ENCODE results near the gene UBE2B. TPM values are rescaled to one million over a fixed set of nuclear protein-coding genes. Genes with fewer than 3 reads are reported as not detected.

UBE2B gene
- total and polyA plus RNA-seq, 2 experiments from 2014 or later = 19.3 to 184 TPM

DNA sequence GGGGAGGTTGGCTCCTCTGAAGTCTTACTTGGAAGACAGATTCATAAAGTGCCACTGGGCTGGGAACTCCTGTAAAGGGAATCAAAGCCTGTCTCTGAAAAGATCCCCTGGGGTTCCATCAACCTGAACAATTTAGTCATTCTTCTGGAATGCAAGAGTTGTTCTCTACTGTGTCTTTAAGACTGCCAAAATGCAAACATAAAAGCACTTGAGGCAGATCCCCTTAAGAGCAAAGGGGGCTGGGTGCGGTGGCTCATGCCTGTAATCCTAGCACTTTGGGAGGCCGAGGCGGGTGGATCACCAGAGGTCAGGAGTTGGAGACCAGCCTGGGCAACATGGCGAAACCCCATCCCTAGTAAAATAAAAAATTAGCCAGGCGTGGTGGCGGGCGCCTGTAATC is 23.6 kb downstream of the UBE2B start:
- no peaks in the 10 kb centered on the region for H3K9me3 Mint-ChIP-seq
- peak overlapping the region; percentile 40; the same call in 1 of the 2 replicates for H3K27ac Mint-ChIP-seq
- Histone ChIP-seq H3K36me3 (ENCODE audit: insufficient read depth) (peaks cover 34% of the 10 kb centered on the region; the same call in 1 of the 2 replicates), H4K20me1 (replicated peaks; ENCODE audit: insufficient read depth) (peaks cover 8% of the 10 kb centered on the region), H3K9me2 (ENCODE audit: insufficient read depth) (no peaks in the 10 kb centered on the region), H2AFZ (no peak overlapping the region), H3K4me2 (no peak overlapping the region), H3F3A (replicated peaks; ENCODE audit: low read depth) (no peaks in the 10 kb centered on the region), H3K4me3 (no peak overlapping the region), H3K27me3 (ENCODE audit: insufficient read depth) (no peaks in the 10 kb centered on the region), H3K27ac (ENCODE audit: low read depth) (0 out of 2 replicates have a peak overlapping the region, but pooled peaks have one; percentile 6), H3K79me2 (replicated peaks; ENCODE audit: insufficient read depth) (no peaks in the 10 kb centered on the region; the same call in 1 of the 2 replicates), H3K4me1 (ENCODE audit: insufficient read depth) (no peaks in the 10 kb centered on the region)
- H3K4me3 Mint-ChIP-seq = no peak overlapping the region
- H3K27me3 Mint-ChIP-seq (ENCODE audit: insufficient read depth, low read depth, poor library complexity) = no peaks in the 10 kb centered on the region
- DNase-seq (ENCODE audit: low spot score) (peak; percentile 47), ATAC-seq (peak; percentile 34; the same call in 2 of the 3 replicates)
- no peak for TF ChIP-seq ZNF114 (CRISPR knock-in tag; IDR thresholded peaks at IDR 0.05)
- no peak for TF ChIP-seq STAT1 (IDR thresholded peaks at IDR 0.05; ENCODE audit: unreplicated experiment)
- H3K4me1 Mint-ChIP-seq = peaks cover 2% of the 10 kb centered on the region; the same call in 1 of the 3 replicates
- H3K36me3 Mint-ChIP-seq (ENCODE audit: low read depth) = peaks cover 37% of the 10 kb centered on the region; the same call in 2 of the 3 replicates

- H3K9me3 Mint-ChIP-seq = no peaks in the 10 kb centered on the region
- peaks cover 8% of the 10 kb centered on the region for H4K20me1 ChIP-seq (replicated peaks; ENCODE audit: insufficient read depth)
- no peaks in the 10 kb centered on the region for H3K4me1 ChIP-seq (ENCODE audit: insufficient read depth)
- no peaks in the 10 kb centered on the region for H3K27me3 Mint-ChIP-seq (ENCODE audit: insufficient read depth, low read depth, poor library complexity)
- H3K36me3 ChIP-seq (ENCODE audit: insufficient read depth) = peaks cover 23% of the 10 kb centered on the region; the same call in 1 of the 2 replicates
- no peaks in the 10 kb centered on the region for H3K9me2 ChIP-seq (ENCODE audit: insufficient read depth)
- H3K36me3 Mint-ChIP-seq (ENCODE audit: low read depth) = peaks cover 30% of the 10 kb centered on the region; the same call in 2 of the 3 replicates
- H2AFZ ChIP-seq = no peak overlapping the region
- H3K27ac ChIP-seq (ENCODE audit: low read depth) = no peak overlapping the region
- H3K79me2 ChIP-seq (replicated peaks; ENCODE audit: insufficient read depth) = no peaks in the 10 kb centered on the region; the same call in 1 of the 2 replicates
- no peak overlapping the region for H3K4me3 ChIP-seq
- H3K4me2 ChIP-seq = no peak overlapping the region
- 0 out of 2 replicates have a peak, but pooled peaks cover 7% of the 10 kb centered on the region for H3F3A ChIP-seq (replicated peaks; ENCODE audit: low read depth)
- DNase-seq (ENCODE audit: low spot score) = no peak
- no peak overlapping the region for H3K4me3 Mint-ChIP-seq
- no peak overlapping the region for H3K27ac Mint-ChIP-seq
- no peak for ATAC-seq
- no peaks in the 10 kb centered on the region for H3K27me3 ChIP-seq (ENCODE audit: insufficient read depth)
- TF ChIP-seq JUNB (IDR thresholded peaks at IDR 0.05; ENCODE audit: unreplicated experiment) = no peak
- TF ChIP-seq ZNF331 (CRISPR knock-in tag; IDR thresholded peaks at IDR 0.05; ENCODE audit: low read depth) = no peak
- TF ChIP-seq REST (IDR thresholded peaks at IDR 0.05; ENCODE audit: unreplicated experiment) = no peak
- no peak for TF ChIP-seq EZH2phosphoT487 (IDR thresholded peaks at IDR 0.05; ENCODE audit: unreplicated experiment)
- TF ChIP-seq ZNF114 (CRISPR knock-in tag; IDR thresholded peaks at IDR 0.05) = no peak
- peaks cover 2% of the 10 kb centered on the region; the same call in 1 of the 3 replicates for H3K4me1 Mint-ChIP-seq
Measured at GRCh38 chr5:134396274-134396673, 24.9 kb downstream of the UBE2B start.

GRCh38 chr5:134397196-134397595 is 25.8 kb downstream of the UBE2B start:
- Histone ChIP-seq H3K79me2 (replicated peaks; ENCODE audit: insufficient read depth) (no peaks in the 10 kb centered on the region), H3K36me3 (ENCODE audit: insufficient read depth) (peaks cover 15% of the 10 kb centered on the region; the same call in 1 of the 2 replicates), H3K4me2 (no peak overlapping the region), H2AFZ (no peak overlapping the region), H4K20me1 (replicated peaks; ENCODE audit: insufficient read depth) (peaks cover 5% of the 10 kb centered on the region), H3K27me3 (ENCODE audit: insufficient read depth) (no peaks in the 10 kb centered on the region), H3F3A (replicated peaks; ENCODE audit: low read depth) (0 out of 2 replicates have a peak, but pooled peaks cover 7% of the 10 kb centered on the region), H3K4me1 (ENCODE audit: insufficient read depth) (no peaks in the 10 kb centered on the region), H3K27ac (ENCODE audit: low read depth) (peak overlapping the region; percentile 32; the same call in 1 of the 2 replicates), H3K9me2 (ENCODE audit: insufficient read depth) (no peaks in the 10 kb centered on the region), H3K4me3 (no peak overlapping the region)
- no peak for ATAC-seq
- Mint-ChIP-seq H3K4me3 (no peak overlapping the region), H3K9me3 (no peaks in the 10 kb centered on the region), H3K27ac (no peak overlapping the region), H3K4me1 (peaks cover 2% of the 10 kb centered on the region; the same call in 1 of the 3 replicates), H3K36me3 (ENCODE audit: low read depth) (peaks cover 28% of the 10 kb centered on the region; the same call in 2 of the 3 replicates), H3K27me3 (ENCODE audit: insufficient read depth, low read depth, poor library complexity) (no peaks in the 10 kb centered on the region)
- no peak for DNase-seq (ENCODE audit: low spot score)
- TF ChIP-seq ZNF114 (CRISPR knock-in tag; IDR thresholded peaks at IDR 0.05) (no peak), STAT1 (IDR thresholded peaks at IDR 0.05; ENCODE audit: unreplicated experiment) (no peak), REST (IDR thresholded peaks at IDR 0.05; ENCODE audit: unreplicated experiment) (no peak), JUNB (IDR thresholded peaks at IDR 0.05; ENCODE audit: unreplicated experiment) (no peak), EZH2 (IDR thresholded peaks at IDR 0.05; ENCODE audit: low read depth, unreplicated experiment) (no peak), CREB1 (CRISPR knock-in tag; IDR thresholded peaks at IDR 0.05; ENCODE audit: low read depth) (no peak)
- TF ChIP-seq, protein P1, sequence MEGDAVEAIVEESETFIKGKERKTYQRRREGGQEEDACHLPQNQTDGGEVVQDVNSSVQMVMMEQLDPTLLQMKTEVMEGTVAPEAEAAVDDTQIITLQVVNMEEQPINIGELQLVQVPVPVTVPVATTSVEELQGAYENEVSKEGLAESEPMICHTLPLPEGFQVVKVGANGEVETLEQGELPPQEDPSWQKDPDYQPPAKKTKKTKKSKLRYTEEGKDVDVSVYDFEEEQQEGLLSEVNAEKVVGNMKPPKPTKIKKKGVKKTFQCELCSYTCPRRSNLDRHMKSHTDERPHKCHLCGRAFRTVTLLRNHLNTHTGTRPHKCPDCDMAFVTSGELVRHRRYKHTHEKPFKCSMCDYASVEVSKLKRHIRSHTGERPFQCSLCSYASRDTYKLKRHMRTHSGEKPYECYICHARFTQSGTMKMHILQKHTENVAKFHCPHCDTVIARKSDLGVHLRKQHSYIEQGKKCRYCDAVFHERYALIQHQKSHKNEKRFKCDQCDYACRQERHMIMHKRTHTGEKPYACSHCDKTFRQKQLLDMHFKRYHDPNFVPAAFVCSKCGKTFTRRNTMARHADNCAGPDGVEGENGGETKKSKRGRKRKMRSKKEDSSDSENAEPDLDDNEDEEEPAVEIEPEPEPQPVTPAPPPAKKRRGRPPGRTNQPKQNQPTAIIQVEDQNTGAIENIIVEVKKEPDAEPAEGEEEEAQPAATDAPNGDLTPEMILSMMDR (conservative IDR thresholded peaks at IDR 0.05; ENCODE audit: low read depth in 2 of 2) = no peak
